NCI-H2171 treated with DMSO at 0.1 percent for 48 hours (cell line): ENCODE results near the gene DOLK.
"Not testable (repeated sequence)": the region's sequence is repeated elsewhere in the genome, so short reads cannot be mapped to it uniquely, and the experiment has no call there.

Experiments used
- DNase-seq: peaks from one replicate; lab custom pipeline; 2025; lab: John Stamatoyannopoulos, UW

Gene DOLK

DNA sequence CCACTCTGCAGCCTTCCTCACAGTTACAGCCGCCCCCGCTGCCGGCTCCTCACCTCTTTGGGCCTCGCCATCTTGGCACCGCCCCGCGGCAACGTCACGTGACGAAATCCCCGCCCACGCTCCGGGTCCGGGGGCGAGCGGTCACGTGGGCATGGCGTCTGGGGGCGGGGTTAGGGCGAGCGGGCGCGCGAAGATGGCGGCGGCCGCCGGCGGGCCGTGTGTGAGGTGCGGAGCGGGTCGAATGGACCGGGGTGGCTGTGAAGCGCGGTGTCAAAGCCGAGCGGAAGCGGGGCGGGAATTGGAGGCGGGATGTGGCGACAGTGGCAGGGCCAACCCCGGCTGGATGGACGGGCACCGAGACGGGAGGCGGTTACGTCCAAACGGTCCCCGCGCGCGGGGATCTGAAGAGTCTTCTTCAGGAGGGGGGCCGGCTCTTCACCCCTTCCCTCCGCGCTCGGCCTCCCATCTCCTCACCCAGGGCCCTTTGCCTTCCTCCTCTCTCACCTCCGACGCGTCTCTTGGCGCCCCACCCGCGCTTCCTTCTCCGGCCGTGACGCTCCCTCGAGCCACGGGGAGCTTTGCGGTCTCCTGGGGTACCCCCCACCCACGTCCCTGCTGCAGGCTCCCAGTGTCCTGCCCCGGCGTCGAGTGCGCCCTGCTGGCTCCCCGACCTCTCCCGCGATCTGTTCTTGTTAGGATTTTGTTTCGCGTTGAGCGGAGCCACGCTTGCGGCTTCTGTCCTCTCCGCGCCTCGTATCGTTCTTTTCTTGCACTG is at the start of gene DOLK, which contains the start of gene NUP188:
TSS of gene DOLK (minus strand) at position 77 of the 775 bp plus-strand sequence. CDS start 300 bp downstream, outside the sequence.
TSS of gene NUP188 (plus strand) at position 173 of the 775 bp plus-strand sequence. CDS start at position 194, 21 bp downstream.
- peak; percentile 90 for DNase-seq

DNA sequence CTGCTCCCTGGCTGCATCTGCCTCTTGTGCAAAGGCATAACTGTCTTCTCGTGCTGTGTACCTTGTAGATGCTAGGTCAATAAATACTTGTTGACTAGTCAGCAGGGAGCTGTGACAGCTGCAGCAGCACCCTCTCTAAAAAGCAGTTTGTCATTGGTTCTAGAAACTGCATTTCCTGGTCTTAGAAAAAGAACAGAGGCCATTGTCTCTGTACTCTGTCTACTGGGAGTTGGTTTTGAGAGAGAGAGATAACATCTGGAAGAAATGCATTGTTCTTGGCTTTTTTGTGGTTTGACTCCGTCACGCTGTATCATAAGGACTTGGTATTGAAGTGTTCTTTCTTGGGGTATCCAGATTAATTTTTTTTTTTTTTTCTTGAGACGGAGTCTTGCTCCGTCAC is 48.4 kb upstream of the DOLK start:
- no peak for DNase-seq

DNA sequence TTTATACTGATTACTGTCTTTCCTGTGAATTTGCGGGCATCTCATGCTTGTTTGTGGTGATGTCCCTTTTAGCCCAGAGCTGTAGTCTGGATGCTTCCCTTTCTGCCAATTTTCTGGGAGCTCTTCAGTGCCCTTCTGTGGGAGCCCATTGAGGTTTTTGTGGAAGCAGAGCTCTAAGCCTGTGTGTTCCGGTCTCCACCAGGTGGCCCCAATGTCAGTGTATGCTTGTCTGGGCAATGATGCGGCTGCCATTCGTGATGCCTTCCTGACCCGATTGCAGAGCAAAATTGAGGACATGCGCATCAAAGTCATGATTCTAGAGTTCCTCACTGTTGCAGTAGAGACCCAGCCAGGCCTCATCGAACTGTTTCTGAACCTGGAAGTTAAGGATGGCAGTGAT is 45.6 kb upstream of the DOLK start:
- DNase-seq: peak; percentile 38

DNA sequence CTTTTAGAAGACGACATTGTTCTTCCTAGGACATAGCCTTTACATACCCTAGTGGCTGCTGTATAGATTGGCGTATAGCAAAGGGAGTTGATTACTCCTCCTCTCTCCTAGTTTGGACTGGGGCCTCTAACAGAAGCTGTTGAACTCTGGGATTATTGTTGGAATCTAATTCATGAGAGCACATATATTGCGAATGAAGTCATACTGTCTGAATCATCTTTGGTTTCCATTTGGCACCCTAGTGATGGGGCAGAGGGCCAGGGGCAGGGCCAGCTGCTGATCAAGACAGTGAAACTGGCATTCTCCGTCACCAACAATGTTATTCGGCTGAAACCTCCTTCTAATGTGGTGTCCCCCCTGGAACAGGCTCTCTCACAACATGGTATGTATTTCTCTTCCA is 40.4 kb upstream of the DOLK start:
- DNase-seq: no peak

DNA sequence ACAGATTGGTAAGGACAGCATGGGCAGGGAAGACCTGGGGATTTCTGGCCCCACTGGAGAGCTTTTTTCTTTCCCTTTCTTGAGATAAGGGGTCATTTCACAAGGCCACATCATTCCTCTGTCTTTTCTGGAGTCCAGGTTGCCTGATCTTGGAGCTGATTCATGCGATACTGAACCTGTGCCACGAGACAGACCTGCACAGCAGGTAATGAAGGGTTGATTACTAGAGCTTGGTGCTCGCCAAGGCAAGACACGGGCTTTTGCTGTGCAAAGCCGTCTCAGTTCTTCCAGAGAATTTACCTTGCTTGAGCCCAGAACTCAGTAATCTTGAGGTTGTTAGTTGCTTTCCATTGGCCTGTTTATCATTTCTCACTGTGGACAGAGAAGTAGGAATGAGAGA is 39.3 kb upstream of the DOLK start:
- no peak for DNase-seq

DNA sequence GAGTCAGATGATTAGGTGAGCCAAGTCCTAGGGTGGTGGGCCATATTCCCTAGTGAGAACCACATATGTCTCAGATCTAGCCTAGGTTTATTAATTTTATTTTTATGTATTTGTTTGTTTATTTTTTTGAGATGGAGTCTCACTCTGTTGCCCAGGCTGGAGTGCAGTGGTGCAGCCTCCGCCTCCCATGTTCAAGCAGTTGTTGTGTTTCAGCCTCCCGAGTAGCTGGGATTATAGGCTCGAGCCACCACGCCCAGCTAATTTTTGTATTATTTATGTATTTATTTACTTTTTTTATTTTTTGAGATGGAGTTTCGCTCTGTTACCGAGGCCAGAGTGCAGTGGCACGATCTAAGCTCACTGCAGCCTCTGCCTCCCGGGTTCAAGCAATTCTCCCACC is 36.1 kb upstream of the DOLK start:
- DNase-seq: no peak

DNA sequence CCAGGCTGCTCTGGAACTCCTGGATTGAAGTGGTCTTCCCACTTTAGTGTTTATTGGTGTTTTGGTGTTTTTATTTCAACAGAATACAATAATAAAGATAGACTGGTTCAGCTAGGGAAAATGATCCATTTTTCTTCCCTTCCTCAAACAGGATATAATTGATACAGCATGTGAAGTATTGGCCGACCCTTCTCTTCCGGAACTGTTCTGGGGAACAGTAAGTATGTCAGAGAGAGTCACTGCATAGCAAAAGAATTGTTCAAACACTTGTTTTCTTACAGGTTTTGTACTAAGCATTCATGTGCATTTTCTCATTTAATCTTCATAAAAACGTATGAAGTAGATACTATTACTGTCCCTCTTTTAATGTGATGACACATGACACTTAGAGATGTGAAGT is 31.7 kb upstream of the DOLK start:
- no peak for DNase-seq

DNA sequence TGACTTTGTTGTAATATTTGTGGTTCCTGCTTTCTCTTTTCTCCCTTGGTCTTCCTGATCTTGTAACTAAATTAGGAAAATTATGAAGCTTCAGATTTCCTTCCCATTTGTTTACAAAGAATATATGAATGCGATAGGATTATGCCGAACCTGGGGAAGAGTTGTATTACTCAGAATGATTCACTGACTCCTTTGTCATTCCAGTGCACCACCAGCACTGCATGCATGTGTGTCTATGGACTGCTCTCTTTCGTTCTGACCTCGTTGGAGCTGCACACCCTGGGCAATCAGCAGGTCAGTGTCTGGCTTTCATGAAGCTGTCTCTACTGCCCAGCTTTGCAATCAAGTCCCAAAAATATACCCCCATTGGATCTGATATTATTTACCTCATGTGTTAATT is 25.6 kb upstream of the DOLK start:
- no peak for DNase-seq

DNA sequence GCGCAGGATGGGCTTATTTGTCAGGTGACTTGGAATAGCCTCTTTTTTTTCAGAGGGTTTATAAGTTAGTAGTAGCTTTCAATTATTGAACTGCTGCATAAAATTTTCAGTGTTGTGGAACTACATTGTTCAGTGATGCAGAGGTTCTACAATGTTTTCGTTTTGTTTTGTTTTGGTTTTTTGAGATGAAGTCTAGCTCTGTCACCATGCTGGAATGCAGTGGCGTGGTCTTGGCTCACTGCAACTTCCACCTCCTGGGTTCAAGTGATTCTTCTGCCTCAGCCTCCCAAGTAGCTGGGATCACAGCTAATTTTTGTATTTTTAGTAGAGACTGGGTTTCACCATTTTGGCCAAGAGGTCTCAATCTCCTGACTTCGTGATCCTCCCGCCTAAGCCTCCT is 22.1 kb upstream of the DOLK start:
- DNase-seq: no peak

DNA sequence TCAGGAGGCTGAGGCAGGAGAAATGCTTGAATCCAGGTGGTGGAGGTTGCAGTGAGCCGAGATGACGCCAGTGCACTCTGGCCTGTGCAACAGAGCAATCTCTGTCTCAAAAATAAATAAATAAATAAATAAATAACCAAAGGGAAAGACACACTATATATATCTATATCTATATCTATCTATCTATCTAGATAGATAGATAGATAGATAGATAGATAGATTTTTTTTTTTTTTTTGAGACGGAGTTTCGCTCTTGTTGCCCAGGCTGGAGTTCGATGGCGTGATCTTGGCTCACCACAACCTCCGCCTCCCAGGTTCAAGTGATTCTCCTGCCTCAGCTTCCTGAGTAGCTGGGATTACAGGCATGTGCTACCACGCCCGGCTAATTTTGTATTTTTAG is 14.0 kb upstream of the DOLK start:
- not testable (repeated sequence) for DNase-seq

DNA sequence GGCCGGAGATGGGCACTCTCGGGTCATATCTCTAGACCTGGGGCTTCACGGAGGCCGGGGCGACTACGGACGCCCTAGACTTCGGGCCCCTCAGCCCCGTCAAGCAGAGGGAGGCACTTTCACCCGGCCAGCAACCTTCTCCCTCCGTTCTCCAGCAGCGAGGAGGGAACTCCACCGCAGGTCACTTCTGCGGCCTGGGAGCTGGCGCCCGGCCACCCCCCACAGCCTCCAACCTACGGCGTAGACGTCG is 201 bp downstream of the DOLK start:
- no peak for DNase-seq

DNA sequence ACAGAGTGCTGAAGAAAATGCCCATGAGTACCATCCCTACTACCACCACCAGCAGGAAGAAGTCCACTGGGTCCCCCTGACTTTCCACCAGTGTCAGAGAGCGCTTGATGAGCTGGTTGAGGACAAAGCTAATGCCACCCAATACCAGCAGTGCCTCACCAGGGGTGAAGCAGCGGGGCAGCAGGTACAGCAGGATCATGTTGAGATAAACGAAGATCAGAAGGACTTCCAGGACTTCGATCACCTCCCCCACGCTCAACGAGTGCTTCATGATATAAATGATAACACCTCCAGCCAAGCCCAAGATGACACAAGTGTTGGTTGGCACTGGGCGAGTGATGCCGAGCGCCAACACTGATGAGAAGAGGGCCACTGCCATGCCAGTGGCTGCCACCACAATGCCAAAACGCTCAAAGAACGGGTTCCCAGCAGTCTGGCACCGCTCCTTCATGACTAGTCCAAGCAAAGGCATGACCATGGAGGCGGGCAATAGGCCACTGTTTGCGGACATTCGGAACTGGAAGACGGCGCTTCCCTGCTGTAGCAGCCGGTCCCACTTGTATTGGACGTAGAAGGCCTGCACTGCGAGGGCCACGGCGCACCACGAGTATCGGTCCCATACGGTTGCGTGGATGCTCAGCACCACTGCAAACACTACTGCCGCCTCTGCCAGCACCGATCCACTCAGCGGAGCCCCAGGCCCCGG is 679 bp downstream of the DOLK start:
- DNase-seq: no peak

DNA sequence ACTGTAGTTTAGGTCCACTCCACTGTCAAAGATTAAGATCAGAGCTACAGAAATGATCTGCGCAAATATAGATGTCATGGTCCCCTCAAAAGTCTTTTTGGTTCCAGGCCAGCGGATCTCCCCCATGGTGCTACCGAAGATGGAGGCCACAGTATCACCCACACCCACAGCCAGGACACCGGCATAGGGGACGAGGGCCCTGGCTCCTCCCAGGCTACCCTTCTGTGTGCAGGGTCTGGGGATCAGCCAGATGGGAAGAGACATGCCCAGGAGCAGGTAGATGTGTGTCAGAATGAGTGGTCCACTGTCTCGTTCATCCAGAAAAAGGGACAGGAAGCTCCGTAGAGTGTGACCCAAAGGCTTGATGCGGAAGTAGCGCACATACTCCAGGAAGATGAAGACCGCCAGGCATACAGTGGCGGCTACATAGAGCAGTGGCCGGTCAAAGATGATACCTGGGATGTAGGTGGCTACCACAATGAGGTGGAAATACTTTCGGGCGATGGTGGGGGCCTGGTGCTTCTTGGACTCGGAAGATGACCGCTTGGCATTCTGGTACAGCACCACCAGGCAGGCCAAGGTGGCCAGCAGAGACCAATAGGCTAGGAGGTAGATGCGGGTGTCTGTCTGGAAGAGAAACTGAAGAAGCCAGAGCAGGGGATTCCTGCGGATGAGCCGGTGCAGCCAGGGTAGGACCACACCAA is 1.5 kb downstream of the DOLK start:
- DNase-seq: no peak

DNA sequence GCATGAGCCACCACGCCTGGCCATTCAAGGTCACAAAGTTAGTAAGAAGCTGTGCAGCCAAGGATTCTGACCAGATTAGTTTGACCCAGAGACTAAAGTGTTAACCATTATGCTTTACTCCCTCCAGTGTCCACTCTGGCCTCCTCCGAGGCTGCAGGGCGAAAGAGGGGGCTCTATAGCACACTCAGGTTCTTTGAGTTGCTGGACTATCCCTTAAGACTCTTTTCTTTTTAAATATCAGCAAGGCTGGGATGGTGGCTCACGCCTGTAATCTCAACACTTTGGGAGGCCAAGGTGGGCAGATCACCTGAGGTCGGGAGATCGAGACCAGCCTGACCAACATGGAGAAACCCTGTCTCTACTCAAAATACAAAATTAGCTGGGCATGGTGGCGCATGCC is 2.4 kb downstream of the DOLK start:
- not testable (repeated sequence) for DNase-seq

DNA sequence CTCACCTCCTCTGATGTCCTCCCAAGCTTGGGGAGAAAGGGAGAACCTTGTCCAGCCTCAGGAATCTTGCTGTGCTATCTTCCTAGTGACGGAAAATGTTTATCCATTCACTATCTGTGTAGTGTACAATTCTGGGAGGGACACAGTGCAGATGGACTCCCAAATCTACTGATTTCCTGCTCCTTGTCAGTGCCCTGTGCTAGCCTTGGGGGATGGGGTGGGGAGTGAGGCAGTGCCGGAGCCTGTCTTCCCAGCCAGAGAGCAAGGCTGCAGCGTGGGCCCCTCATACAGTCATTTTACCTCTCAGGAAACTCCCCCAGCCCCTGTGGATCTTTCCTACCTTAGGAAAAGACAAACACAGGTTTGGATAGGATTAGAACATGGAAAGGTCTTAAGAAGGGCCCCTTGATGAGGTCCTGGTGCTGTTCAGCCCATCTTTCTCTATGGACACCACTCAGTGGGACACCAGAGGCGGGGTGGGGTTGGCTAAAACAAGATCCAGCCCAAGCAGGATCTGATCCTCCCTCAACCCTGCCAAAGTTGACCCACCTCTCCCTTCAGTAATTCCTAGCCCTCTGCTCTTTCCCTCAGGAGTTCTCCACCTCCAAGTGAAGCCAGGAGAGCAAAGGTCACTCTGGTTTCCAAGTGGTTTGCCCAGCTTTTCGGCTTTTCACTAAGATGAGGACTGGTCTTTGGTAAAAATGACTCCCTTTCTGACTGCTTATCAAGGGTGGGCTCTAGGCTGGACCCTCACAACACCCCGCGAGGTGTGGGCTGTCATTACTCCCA is 3.4 kb downstream of the DOLK start:
- no peak for DNase-seq

DNA sequence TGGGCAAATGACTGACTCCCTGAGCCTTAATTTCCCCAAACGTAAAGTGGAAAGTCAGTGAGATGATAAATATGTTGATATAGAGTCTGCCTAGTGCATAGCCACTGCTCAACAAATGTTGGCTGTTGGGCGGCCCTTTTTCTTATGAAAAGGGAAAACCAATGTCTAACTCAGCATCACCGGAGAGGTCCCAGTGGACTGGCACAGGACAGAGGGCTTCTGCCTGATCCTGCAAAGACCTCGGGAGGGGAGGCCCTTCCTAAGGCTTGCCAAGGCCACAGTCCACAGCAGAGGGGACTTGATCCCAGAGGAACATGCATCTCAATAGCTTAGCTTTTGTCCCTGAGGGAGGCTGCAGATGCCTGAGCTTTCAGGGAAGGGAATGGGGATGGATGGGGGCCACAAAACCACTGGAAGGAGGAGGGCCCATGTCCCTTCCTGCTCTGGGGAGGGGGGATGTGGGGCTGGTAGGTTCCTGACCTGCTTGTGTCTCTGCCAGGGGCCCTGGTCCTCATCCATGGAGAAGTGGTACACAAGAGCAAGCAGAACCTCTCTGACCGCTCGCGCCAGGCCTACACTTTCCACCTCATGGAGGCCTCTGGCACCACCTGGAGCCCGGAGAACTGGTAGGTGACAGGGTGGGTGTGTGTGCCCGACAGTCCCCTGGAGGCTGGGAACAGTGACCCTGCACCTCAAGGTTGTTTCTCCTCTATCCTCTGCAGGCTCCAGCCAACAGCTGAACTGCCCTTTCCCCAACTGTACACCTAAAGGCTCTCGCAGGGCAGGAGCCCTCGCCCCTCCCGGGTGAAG is 6.3 kb downstream of the DOLK start:
- no peak for DNase-seq

DNA sequence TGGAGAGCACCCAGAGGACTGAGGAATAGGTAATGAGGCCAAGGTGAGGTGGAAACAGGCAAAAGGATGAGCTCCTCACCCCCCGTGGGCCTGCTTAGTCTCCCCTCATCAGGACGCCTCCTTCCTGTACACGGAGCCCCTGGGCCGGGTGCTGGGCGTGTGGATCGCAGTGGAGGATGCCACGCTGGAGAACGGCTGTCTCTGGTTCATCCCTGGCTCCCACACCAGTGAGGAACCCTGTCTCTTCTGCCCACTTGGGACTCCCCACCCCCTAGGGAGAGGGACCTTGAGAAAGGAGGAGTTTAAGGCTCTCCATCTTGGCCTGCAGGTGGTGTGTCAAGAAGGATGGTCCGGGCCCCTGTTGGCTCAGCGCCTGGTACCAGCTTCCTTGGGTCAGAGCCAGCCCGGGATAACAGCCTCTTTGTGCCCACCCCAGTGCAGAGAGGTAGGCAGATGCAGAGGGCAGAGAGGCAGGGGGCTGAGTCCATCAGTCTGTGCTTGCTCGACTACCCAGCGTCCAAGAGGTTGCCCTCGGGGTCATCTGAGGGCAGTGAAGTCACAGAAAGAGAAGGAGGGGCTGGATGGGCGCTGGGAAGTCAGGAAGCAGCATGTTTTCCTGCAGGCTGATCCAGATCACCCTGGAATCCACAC is 7.0 kb downstream of the DOLK start:
- no peak for DNase-seq

DNA sequence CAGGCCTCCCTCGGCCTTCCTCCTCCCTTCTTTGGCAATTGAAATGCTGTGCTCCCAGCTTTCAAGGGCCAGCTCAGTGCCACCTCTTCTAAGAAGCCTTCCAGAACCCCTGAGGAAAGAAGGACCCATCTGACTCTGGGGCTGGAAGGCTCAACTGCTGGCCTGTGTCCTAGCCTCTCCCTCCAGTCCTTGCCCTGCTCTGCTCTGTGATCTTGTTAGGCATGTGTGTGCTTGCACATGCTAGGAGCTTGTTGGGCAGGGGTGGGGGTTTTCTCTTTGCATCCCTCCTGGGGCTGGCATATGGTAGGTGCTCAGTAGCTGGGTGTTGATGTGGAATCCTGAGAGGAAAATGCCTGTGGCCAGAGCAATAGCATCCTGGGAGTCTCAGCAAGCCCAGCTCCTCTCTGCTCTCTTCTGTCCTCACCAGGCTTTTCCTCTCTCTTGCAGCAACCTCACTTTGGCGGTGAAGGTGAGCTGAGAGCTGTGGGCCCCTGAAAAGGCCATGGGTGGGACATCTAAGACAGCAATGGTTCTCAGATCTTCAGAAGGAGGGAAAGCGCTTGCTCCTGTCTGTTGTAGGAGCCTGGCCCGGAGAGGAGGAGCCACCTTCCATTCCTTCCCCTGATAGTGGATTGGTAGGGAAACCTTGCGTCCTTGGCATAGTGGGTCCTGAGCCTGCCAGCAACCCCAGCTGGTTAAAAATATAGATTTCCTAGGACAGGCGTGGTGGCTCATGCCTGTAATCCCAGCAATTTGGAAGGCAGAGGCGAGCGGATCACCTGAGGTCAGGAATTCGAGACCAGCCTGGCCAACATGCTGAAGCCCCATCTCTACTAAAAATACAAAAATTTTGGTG is 9.9 kb downstream of the DOLK start:
- no peak for DNase-seq

DNA sequence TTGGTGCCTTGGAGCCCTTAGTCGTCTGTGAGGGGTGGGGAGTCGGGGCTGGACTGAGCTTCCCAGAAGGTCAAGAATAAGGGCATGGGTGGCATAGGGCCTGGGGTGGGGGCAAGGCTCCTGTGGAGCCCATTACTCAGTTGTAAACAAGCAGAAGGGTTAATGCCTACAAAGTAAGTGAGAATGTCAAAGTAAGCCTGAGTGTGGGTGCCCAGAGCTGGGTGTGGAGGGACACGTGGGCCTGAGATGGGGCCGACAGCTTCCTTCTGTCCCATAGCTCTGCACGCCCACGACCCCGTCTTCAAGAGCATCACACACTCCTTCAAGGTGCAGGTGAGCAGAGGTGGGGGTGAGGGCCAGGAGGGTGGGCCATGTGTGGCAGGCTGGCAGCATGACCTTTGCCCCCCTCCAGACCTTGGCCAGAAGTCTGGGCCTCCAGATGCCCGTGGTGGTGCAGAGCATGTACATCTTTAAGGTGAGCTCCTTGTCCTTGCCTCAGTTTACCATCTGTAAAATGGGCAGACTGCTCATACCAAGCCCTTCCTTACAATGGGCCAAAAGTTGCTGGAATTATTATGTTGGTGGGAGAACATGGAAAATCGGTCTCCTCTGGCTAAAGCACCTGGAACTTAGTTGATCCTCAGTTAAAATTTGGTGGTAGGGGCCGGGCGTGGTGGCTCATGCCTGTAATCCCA is 11.1 kb downstream of the DOLK start:
- DNase-seq: no peak
